Measurements from ENCODE around the gene RETN. TPM values are rescaled to one million over a fixed set of nuclear protein-coding genes. Genes with fewer than 3 reads are reported as not detected.

RETN gene
- polyA plus RNA-seq, 3 donors = 42.1 to 119 (median 60.0) TPM

DNA sequence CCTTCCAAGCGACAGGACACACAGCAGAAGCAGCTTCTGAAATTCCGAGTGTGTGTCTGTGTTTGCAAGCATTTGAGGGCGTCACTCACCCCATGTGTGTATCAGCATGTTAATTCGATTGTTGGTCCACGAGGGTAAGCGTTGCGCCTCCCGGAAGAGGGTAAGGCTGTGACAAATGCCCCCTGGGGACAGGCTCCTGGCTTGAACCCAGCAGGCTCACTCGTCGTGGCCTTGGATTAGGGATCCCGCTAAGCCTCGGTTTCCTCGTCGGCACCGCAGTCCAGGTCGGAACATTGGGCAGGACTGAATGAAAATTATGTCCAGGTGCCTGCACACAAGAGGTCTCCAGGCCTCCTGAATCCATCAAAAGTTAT is 32.5 kb upstream of the RETN start:
- H3K4me3 Mint-ChIP-seq = peak overlapping the region; percentile 89 to 92
- Histone ChIP-seq H2AFZ (ENCODE audit: insufficient read depth, low read depth, low read length, poor library complexity, severe bottlenecking) (peak overlapping the region; percentile 75), H3K27ac (ENCODE audit: low read depth in 1 of 2, low read length in 2 of 2) (peak overlapping the region; percentile 96 to 100), H3K4me1 (ENCODE audit: control insufficient read depth in 1 of 2, insufficient read depth in 2 of 2, low read length in 2 of 2) (peaks cover 33 to 41% of the 10 kb centered on the region in 2 donors), H3K79me2 (ENCODE audit: insufficient read depth, low read length) (peaks cover 60% of the 10 kb centered on the region), H3K36me3 (replicated peaks in 1 of 2; ENCODE audit: control insufficient read depth in 1 of 2, insufficient read depth in 2 of 2, low read length in 2 of 2) (peaks cover 37 to 45% of the 10 kb centered on the region in 2 donors), H3K9ac (ENCODE audit: insufficient read depth, low read length, poor library complexity, severe bottlenecking) (peak overlapping the region; percentile 99), H4K20me1 (ENCODE audit: insufficient read depth, low read length) (peaks cover 37% of the 10 kb centered on the region), H3K9me3 (replicated peaks in 1 of 2; ENCODE audit: control insufficient read depth in 1 of 2, insufficient read depth in 1 of 2, low read length in 2 of 2) (no peaks in the 10 kb centered on the region), H3K27me3 (ENCODE audit: control insufficient read depth in 2 of 2, insufficient read depth in 2 of 2, low read length in 2 of 2) (no peaks in the 10 kb centered on the region), H3K4me3 (replicated peaks in 1 of 3; ENCODE audit: low read depth in 2 of 3, low read length in 3 of 3) (peak overlapping the region; percentile 56 to 99 (median 90)), H3K4me2 (replicated peaks; ENCODE audit: extremely low read depth, low read length, poor library complexity, severe bottlenecking) (peak overlapping the region; percentile 88)
- DNase-seq = no peak
- TF ChIP-seq, protein P1, sequence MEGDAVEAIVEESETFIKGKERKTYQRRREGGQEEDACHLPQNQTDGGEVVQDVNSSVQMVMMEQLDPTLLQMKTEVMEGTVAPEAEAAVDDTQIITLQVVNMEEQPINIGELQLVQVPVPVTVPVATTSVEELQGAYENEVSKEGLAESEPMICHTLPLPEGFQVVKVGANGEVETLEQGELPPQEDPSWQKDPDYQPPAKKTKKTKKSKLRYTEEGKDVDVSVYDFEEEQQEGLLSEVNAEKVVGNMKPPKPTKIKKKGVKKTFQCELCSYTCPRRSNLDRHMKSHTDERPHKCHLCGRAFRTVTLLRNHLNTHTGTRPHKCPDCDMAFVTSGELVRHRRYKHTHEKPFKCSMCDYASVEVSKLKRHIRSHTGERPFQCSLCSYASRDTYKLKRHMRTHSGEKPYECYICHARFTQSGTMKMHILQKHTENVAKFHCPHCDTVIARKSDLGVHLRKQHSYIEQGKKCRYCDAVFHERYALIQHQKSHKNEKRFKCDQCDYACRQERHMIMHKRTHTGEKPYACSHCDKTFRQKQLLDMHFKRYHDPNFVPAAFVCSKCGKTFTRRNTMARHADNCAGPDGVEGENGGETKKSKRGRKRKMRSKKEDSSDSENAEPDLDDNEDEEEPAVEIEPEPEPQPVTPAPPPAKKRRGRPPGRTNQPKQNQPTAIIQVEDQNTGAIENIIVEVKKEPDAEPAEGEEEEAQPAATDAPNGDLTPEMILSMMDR (IDR thresholded peaks at IDR 0.05) = no peak
- H3K36me3 Mint-ChIP-seq = peaks cover 39 to 48% of the 10 kb centered on the region in 2 donors
- intact Hi-C loops (cut with micrococcal nuclease) = loop anchor here (5.0 to 10.0 kb wide), 3 partner anchors 41 to 268 kb away; partner anchors contain the start of genes MAP2K7 (in 1 of the 2), MCEMP1 (in 1 of the 2) and TRAPPC5 (in 1 of the 2)
- H3K27ac Mint-ChIP-seq = peak overlapping the region; percentile 94 to 98 (median 95)
- H3K9me3 Mint-ChIP-seq = no peaks in the 10 kb centered on the region
- WGBS (ENCODE audit: insufficient coverage) = 72% methylated on average over 16 of the region's 16 CpGs
- peaks cover 0 to 3% (median 2%) of the 10 kb centered on the region in 3 donors for H3K27me3 Mint-ChIP-seq (ENCODE audit: low read depth in 3 of 3)
- H3K4me1 Mint-ChIP-seq = peaks cover 46% of the 10 kb centered on the region

DNA sequence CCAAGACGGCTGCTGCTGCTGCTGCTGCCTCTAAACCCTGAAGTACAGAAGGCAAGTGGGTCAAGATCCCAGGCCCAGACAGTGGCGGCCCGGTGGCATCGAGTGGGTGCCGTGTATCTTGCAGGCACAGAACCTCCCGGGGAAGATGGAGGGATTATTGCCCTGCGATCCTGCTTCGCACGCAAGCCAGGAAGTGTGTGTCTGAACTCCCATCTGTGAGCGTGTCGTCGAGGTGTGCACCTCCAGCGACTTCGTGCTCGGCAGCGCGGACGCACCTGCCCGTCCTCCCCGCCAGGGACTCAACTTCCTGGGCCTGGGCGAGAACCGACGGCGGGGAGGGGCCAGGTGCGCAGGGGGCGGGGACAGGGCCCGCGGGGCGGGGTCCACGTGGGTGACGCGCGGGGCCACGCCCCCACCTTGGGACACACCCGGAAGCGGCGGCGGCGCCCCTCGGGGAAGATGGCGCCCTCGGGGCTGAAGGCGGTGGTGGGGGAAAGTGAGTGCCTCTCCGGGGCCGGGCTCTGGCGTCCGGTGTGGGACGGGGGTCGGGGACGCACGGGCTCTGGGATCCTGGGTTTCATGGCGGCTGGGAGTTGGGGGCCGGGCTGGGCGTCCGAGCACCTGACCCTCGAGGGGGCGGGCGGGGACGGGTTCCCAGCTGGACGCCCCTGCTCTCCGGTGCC is 32.0 kb upstream of the RETN start, which contains the start of gene STXBP2:
Gene STXBP2, plus strand, starts transcription at position 420 of the 683 bp plus-strand sequence. Its CDS starts 40 bp downstream, at position 460.
- TF ChIP-seq, protein P1 (IDR thresholded peaks at IDR 0.05) = no peak
- no peaks in the 10 kb centered on the region for H3K9me3 ChIP-seq (replicated peaks in 1 of 2; ENCODE audit: control insufficient read depth in 1 of 2, insufficient read depth in 1 of 2, low read length in 2 of 2)
- 4% methylated on average over 49 of the region's 61 CpGs for WGBS (ENCODE audit: insufficient coverage)
- peak within 1 kb of the TSS; percentile 75 for H2AFZ ChIP-seq (ENCODE audit: insufficient read depth, low read depth, low read length, poor library complexity, severe bottlenecking)
- peak within 1 kb of the TSS; percentile 56 to 99 (median 90) for H3K4me3 ChIP-seq (replicated peaks in 1 of 3; ENCODE audit: low read depth in 2 of 3, low read length in 3 of 3)
- H3K27me3 ChIP-seq (ENCODE audit: control insufficient read depth in 2 of 2, insufficient read depth in 2 of 2, low read length in 2 of 2) = no peaks in the 10 kb centered on the region
- Mint-ChIP-seq H3K27ac (peak within 1 kb of the TSS; percentile 94 to 98 (median 95)), H3K36me3 (peaks cover 36 to 49% of the 10 kb centered on the region in 2 donors), H3K4me3 (peak within 1 kb of the TSS; percentile 89 to 92), H3K4me1 (peaks cover 46% of the 10 kb centered on the region), H3K27me3 (ENCODE audit: low read depth in 3 of 3) (peaks cover 0 to 3% (median 2%) of the 10 kb centered on the region in 3 donors), H3K9me3 (no peaks in the 10 kb centered on the region)
- H3K4me1 ChIP-seq (ENCODE audit: control insufficient read depth in 1 of 2, insufficient read depth in 2 of 2, low read length in 2 of 2) = peaks cover 33 to 42% of the 10 kb centered on the region in 2 donors
- H3K27ac ChIP-seq (ENCODE audit: low read depth in 1 of 2, low read length in 2 of 2) = peak within 1 kb of the TSS; percentile 96 to 100
- peak; percentile 73 to 81 (median 74) for DNase-seq
- intact Hi-C loops (cut with micrococcal nuclease) = loop anchor here (5.0 to 10.0 kb wide), 3 partner anchors 40 to 268 kb away; partner anchors contain the start of genes MAP2K7 (in 1 of the 2), MCEMP1 (in 1 of the 2) and TRAPPC5 (in 1 of the 2)
- H3K4me2 ChIP-seq (replicated peaks; ENCODE audit: extremely low read depth, low read length, poor library complexity, severe bottlenecking) = peak within 1 kb of the TSS; percentile 88
- H3K36me3 ChIP-seq (replicated peaks in 1 of 2; ENCODE audit: control insufficient read depth in 1 of 2, insufficient read depth in 2 of 2, low read length in 2 of 2) = peaks cover 36 to 45% of the 10 kb centered on the region in 2 donors
- peak within 1 kb of the TSS; percentile 99 for H3K9ac ChIP-seq (ENCODE audit: insufficient read depth, low read length, poor library complexity, severe bottlenecking)
- H4K20me1 ChIP-seq (ENCODE audit: insufficient read depth, low read length) = peaks cover 42% of the 10 kb centered on the region
- H3K79me2 ChIP-seq (ENCODE audit: insufficient read depth, low read length) = peaks cover 58% of the 10 kb centered on the region
